Muscle layer of colon (tissue), 2 donors: ENCODE measurements around the gene NME1.
A peak's percentile ranks its signal among the peaks of the same experiment; 100 is the strongest.
"Not testable (repeated sequence)": the region's sequence is repeated elsewhere in the genome, so short reads cannot be mapped to it uniquely, and the experiment has no call there.

ENCODE experiments used
- H3K27ac ChIP-seq: one replicate; pipeline ENCODE4 v1.7.0; 2013; ENCODE audit warnings: low read depth, mild to moderate bottlenecking, low read length, moderate library complexity
- H3K27me3 ChIP-seq, 2 donors: one replicate each; pipeline ENCODE4 v1.7.0; 2013; ENCODE audit warnings: low read length in 2 of 2, mild to moderate bottlenecking in 2 of 2; ENCODE audit not compliant: insufficient read depth in 2 of 2, control insufficient read depth in 1 of 2
- H3K36me3 ChIP-seq: one replicate; pipeline ENCODE4 v1.7.0; 2013; ENCODE audit warnings: mild to moderate bottlenecking, low read length; ENCODE audit not compliant: insufficient read depth
- H3K4me1 ChIP-seq: one replicate; pipeline ENCODE4 v1.7.0; 2013; ENCODE audit warnings: mild to moderate bottlenecking, low read length; ENCODE audit not compliant: insufficient read depth
- H3K4me3 ChIP-seq, 2 donors: one replicate each; pipeline ENCODE4 v1.7.0; 2013; ENCODE audit warnings: low read length in 2 of 2, low read depth in 1 of 2, mild to moderate bottlenecking in 1 of 2, moderate library complexity in 1 of 2
- H3K9ac ChIP-seq: one replicate; pipeline ENCODE4 v1.7.0; 2013; ENCODE audit warnings: low read length
- H3K9me3 ChIP-seq: one replicate; pipeline ENCODE4 v1.7.0; 2013; ENCODE audit warnings: mild to moderate bottlenecking, low read length
- donor health status: abdominal sarcoma.
- donor health status: Adenocarcinoma of cecum.

NME1 gene

DNA sequence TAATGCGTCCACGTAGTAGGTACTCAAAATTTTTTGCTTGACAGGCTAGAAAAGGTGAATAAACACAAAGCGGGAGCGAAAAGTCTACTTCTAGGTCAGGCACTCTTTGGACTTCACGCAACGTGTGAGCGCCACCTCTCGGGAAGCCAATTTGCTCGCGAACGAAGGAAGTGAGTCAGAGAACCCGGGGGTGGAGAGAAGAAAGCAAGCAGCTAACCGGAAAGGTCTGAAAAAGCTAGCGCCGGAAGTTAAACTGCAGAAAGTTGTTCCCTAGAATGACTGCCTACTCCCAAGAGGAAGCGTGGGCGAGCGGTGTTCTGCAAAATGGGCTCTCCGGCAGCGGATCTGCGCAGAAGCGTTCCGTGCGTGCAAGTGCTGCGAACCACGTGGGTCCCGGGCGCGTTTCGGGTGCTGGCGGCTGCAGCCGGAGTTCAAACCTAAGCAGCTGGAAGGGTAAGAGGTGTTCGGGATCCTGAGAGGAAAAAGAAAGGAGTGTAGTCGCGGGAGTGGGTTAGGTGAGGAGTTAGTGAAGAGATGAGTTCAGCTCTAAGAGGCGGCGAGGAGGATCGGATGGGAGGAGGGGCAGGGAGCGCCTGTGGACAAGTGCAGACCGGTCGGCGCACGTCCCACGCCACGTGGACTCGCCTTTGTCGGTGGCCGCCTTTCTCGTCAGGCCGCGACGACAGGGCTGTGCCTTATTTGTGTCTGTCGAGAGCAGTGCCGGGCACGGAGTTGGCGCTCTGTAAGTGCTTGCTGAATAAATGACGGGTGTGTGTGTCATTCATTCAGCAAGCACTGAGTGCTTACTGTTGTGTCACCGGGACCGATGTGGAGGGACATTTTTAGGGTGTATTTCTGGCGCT lies at the start of gene NME1:
TSS of gene NME1 (plus strand) at position 350 of the 863 bp plus-strand sequence. CDS start 2,096 bp downstream, outside the sequence.
- H3K9ac ChIP-seq = peak within 1 kb of the TSS; percentile 87
- H3K36me3 ChIP-seq = peaks cover 6% of the 10 kb centered on the region
- H3K9me3 ChIP-seq = no peaks in the 10 kb centered on the region
- H3K27ac ChIP-seq = peak within 1 kb of the TSS; percentile 59
- H3K4me3 ChIP-seq = peak within 1 kb of the TSS; percentile 72 to 79
- no peaks in the 10 kb centered on the region for H3K27me3 ChIP-seq
- H3K4me1 ChIP-seq = peaks cover 16% of the 10 kb centered on the region

DNA sequence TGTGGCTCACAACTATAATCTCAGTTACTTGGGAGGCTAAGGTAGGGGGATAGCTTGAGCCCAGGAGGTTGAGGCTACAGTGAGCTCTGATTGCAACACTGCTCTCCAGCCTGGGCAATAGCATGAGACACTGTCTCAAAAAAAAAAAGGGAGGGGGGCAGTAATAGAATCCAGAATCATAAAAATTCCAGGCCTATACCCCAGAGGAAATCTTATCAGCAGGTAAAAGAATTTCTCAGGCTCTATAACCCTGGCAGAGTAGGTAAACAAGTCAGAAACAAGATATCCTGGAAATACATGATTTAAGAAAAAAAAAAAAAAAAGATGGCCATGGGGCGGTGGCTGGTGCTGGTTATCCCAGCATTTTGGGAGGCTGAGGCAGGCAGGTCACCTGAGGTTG lies 45.6 kb upstream of the NME1 start:
- H3K9me3 ChIP-seq = no peaks in the 10 kb centered on the region
- no peak overlapping the region for H3K27ac ChIP-seq
- H3K4me1 ChIP-seq = peaks cover 17% of the 10 kb centered on the region
- no peak overlapping the region for H3K4me3 ChIP-seq
- no peak overlapping the region for H3K9ac ChIP-seq
- no peaks in the 10 kb centered on the region for H3K36me3 ChIP-seq
- H3K27me3 ChIP-seq = no peaks in the 10 kb centered on the region

GRCh38 chr17:51112303-51113222 lies 40.8 kb upstream of the NME1 start:
- not testable (repeated sequence) for H3K9ac ChIP-seq, H3K27ac ChIP-seq, H3K4me3 ChIP-seq, H3K36me3 ChIP-seq, H3K27me3 ChIP-seq, H3K9me3 ChIP-seq
- peaks cover 15% of the 10 kb centered on the region for H3K4me1 ChIP-seq

DNA sequence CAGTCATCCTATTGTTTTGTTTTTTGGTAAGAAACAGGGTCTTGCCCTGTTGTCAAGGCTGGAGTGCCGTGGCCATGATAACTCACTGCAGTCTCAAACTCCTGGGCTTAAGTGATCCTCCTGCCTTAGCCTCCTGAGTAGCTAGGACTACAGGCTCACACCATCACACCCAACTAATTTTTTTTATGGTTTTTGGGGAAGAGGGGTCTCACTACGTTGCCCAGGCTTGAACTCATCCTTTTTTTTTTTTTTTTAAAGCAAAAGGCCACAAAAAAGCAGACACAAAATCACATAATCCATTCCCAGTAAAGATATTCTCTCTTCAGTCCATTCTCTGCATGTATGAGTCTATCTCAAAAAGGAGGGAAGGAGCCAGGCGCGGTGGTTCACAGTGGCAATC lies 38.2 kb upstream of the NME1 start:
- Histone ChIP-seq H3K4me3 (no peak overlapping the region), H3K4me1 (peaks cover 32% of the 10 kb centered on the region), H3K27ac (no peak overlapping the region), H3K36me3 (no peaks in the 10 kb centered on the region), H3K27me3 (no peaks in the 10 kb centered on the region), H3K9ac (no peak overlapping the region), H3K9me3 (no peaks in the 10 kb centered on the region)

DNA sequence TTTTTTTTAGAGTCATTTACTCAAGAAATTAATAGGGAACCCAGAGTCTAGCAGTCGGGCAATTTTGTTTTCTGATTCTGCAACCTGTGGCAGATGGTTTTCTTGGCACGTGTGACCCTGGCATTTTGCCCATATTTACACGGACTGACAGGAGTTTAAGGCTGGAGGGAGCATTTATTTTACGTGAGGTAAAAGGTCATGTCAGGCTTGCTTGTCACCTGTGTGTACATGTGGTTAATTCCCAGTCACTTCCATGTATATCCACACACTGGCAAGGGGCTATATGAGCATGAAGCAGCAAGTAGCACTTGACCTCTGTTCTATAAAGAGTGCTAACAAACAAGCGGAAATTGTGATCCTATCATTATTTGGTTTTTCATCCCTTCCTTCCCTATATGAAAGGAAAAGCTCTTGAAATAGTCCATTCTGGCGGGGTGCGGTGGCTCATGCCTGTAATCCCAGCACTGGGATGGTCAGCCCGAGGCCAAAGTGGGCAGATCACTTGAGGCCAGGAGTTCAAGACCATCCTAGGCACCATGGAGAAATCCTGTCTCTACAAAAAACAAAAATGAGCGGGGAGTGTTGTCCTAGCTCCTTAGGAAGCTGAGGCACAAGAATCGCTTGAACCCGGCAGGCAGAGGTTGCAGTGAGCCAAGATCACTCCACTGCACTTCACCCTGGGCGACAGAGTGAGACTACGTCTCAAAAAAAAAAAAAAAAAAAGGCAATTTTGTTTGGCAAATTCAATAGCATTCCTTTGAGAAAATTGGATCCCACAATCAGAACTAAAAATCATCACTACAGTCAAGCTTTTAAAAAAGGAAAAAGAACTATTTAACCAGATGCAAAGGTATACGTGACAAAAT lies 34.8 kb upstream of the NME1 start:
- Histone ChIP-seq H3K4me3 (peak overlapping the region in 1 of 2 donors; percentile 86), H3K36me3 (no peaks in the 10 kb centered on the region), H3K27ac (no peak overlapping the region), H3K9ac (peak overlapping the region; percentile 79), H3K4me1 (peaks cover 23% of the 10 kb centered on the region), H3K9me3 (no peaks in the 10 kb centered on the region), H3K27me3 (no peaks in the 10 kb centered on the region)

GRCh38 chr17:51119415-51120356 lies 33.7 kb upstream of the NME1 start:
- Histone ChIP-seq H3K27ac (peak overlapping the region; percentile 96), H3K4me3 (peak overlapping the region; percentile 83 to 86), H3K4me1 (peaks cover 23% of the 10 kb centered on the region), H3K27me3 (no peaks in the 10 kb centered on the region), H3K9ac (peak overlapping the region; percentile 79), H3K36me3 (no peaks in the 10 kb centered on the region), H3K9me3 (no peaks in the 10 kb centered on the region)

- H3K9ac ChIP-seq = peak overlapping the region; percentile 79
- H3K4me1 ChIP-seq = peaks cover 23% of the 10 kb centered on the region
- H3K9me3 ChIP-seq = no peaks in the 10 kb centered on the region
- H3K27me3 ChIP-seq = no peaks in the 10 kb centered on the region
- H3K4me3 ChIP-seq = peak overlapping the region; percentile 83 to 86
- peak overlapping the region; percentile 96 for H3K27ac ChIP-seq
- no peaks in the 10 kb centered on the region for H3K36me3 ChIP-seq
Measured at GRCh38 chr17:51120357-51120738, 33.0 kb upstream of the NME1 start.

DNA sequence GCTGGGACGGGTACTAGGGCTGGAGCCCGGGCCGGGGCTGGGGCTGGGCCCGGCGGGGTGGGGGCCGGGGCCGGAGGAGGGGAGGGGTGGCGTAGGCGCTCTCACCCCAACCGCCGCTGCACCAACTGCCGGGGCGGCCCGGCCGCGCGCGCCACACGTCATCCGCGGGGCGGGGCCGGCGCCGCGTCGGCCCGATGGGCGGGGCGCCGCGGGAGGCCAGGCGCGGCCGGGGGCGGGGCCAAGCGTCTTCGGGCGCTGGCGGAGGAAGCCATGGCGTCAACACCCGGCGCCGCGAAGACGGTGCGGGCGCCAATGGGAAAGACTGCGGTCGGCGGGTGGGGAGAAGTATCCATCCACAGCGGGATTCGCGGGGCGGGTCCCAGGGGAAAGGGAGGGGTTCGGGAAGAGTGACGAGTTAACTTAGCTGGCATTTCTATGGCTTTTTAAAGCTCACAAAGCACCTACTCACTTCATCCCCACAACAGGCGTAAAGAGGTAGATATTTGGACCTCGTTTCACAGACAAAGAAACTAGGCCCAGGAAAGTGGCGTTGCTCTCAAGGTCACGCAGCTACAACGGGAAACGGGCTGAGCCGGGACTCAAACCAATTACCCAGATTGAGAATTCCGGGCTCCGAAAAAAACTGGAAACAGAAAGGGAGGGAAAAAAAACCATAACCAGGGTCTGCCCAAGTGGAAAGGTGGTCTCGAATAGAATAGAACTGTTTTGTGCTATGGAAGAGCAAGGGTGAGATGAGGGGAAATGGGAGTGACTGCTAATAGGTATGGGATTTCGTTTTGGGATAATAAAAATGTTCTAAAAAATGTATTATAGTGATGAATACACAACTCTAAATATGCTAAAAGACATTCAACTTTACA lies 32.4 kb upstream of the NME1 start, which contains the start of gene SPAG9:
TSS of gene SPAG9 (minus strand) at position 130 of the 881 bp plus-strand sequence. CDS start 212 bp downstream, outside the sequence.
- Histone ChIP-seq H3K9me3 (no peaks in the 10 kb centered on the region), H3K9ac (peak within 1 kb of the TSS; percentile 97), H3K4me3 (peak within 1 kb of the TSS; percentile 85 to 86), H3K27ac (peak within 1 kb of the TSS; percentile 96), H3K27me3 (no peaks in the 10 kb centered on the region), H3K4me1 (peaks cover 23% of the 10 kb centered on the region), H3K36me3 (no peaks in the 10 kb centered on the region)

DNA sequence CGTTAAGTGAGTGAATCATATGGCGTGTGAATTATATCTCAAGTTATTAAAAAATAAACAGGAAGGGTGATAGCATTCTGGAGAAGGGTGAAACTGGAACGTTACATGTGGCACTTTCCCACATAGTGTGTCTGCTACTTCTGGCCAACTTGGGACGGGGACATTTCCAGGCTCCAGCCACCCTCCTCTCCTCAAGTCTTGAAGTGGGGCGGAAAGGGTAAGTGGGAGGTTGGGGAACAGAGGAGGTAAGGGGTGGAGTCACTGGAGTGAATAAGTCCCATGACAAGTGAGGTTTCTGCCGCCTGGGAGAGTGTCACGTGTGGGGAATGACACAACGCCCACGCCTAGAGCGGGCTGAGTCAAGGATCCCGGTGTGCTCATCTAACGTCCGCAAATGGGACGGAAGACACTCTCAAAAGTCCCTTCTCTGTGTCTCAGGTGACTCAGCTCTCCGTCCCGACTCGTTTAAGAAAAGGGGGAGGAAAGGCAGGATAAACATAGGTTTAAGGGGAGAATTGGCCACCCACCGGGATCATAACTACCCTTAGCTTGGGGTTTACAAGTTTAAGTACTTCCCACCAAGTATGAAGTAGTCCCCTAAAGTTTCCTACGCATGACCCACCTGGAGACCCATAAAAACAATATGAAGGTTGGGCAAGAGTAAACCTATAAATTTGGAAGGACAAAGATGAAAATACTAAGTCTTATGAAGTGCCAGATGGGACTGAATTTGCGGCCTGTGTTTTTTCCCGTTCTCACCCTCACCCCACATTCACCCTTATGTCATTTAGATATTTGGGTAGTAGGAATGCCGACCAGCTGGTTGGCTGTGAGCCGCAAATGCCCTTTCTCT lies 31.5 kb upstream of the NME1 start:
- peak overlapping the region; percentile 95 for H3K27ac ChIP-seq
- H3K4me1 ChIP-seq = peaks cover 22% of the 10 kb centered on the region
- H3K4me3 ChIP-seq = peak overlapping the region in 1 of 2 donors; percentile 85
- H3K36me3 ChIP-seq = no peaks in the 10 kb centered on the region
- H3K27me3 ChIP-seq = no peaks in the 10 kb centered on the region
- H3K9me3 ChIP-seq = no peaks in the 10 kb centered on the region
- peak overlapping the region; percentile 97 for H3K9ac ChIP-seq
